ENCODE measurements around the gene TEN1.

TEN1 gene

GRCh38 chr17:75987041-75987440 lies 8.0 kb downstream of the TEN1 start:
- no peaks in the 10 kb centered on the region for H3K27me3 ChIP-seq (ENCODE audit: low read length)
- H2AFZ ChIP-seq (ENCODE audit: low read depth, low read length, severe bottlenecking) = no peak overlapping the region
- no peak overlapping the region for H3K4me2 ChIP-seq (ENCODE audit: low read depth, low read length, poor library complexity, severe bottlenecking)
- no peaks in the 10 kb centered on the region for H4K20me1 ChIP-seq (ENCODE audit: low read depth, low read length)
- no peak overlapping the region for H3K9ac ChIP-seq (ENCODE audit: low read length)
- H3F3A ChIP-seq (ENCODE audit: insufficient read depth) = no peaks in the 10 kb centered on the region
- no peaks in the 10 kb centered on the region for H3K9me3 ChIP-seq (ENCODE audit: insufficient read depth, low read length)
- H3K79me2 ChIP-seq (ENCODE audit: insufficient read depth, low read length) = no peaks in the 10 kb centered on the region
- H3K4me3 ChIP-seq (ENCODE audit: insufficient read depth, low read length, poor library complexity, severe bottlenecking) = no peak overlapping the region
- no peaks in the 10 kb centered on the region for H3K9me2 ChIP-seq (replicated peaks; ENCODE audit: insufficient read depth, low read length)
- H3K27ac ChIP-seq (ENCODE audit: low read depth, low read length) = no peak overlapping the region
- TF ChIP-seq EZH2phosphoT487 (conservative IDR thresholded peaks at IDR 0.05; ENCODE audit: low read length) = no peak
- TF ChIP-seq, protein P1, sequence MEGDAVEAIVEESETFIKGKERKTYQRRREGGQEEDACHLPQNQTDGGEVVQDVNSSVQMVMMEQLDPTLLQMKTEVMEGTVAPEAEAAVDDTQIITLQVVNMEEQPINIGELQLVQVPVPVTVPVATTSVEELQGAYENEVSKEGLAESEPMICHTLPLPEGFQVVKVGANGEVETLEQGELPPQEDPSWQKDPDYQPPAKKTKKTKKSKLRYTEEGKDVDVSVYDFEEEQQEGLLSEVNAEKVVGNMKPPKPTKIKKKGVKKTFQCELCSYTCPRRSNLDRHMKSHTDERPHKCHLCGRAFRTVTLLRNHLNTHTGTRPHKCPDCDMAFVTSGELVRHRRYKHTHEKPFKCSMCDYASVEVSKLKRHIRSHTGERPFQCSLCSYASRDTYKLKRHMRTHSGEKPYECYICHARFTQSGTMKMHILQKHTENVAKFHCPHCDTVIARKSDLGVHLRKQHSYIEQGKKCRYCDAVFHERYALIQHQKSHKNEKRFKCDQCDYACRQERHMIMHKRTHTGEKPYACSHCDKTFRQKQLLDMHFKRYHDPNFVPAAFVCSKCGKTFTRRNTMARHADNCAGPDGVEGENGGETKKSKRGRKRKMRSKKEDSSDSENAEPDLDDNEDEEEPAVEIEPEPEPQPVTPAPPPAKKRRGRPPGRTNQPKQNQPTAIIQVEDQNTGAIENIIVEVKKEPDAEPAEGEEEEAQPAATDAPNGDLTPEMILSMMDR (IDR thresholded peaks at IDR 0.05; ENCODE audit: insufficient read depth, low read length, poor library complexity, severe bottlenecking) = no peak
- no peaks in the 10 kb centered on the region for H3K36me3 ChIP-seq (ENCODE audit: low read length)

GRCh38 chr17:75991396-75991795 lies 12.4 kb downstream of the TEN1 start:
- no peaks in the 10 kb centered on the region for H3K79me2 ChIP-seq (ENCODE audit: insufficient read depth, low read length)
- TF ChIP-seq, protein P1 (IDR thresholded peaks at IDR 0.05; ENCODE audit: insufficient read depth, low read length, poor library complexity, severe bottlenecking) = no peak
- no peak for TF ChIP-seq EZH2phosphoT487 (conservative IDR thresholded peaks at IDR 0.05; ENCODE audit: low read length)
- H3K4me2 ChIP-seq (ENCODE audit: low read depth, low read length, poor library complexity, severe bottlenecking) = no peak overlapping the region
- no peak overlapping the region for H3K9ac ChIP-seq (ENCODE audit: low read length)
- no peak overlapping the region for H3K27ac ChIP-seq (ENCODE audit: low read depth, low read length)
- H3K9me3 ChIP-seq (ENCODE audit: insufficient read depth, low read length) = no peaks in the 10 kb centered on the region
- no peak overlapping the region for H2AFZ ChIP-seq (ENCODE audit: low read depth, low read length, severe bottlenecking)
- H3F3A ChIP-seq (ENCODE audit: insufficient read depth) = no peaks in the 10 kb centered on the region
- H3K36me3 ChIP-seq (ENCODE audit: low read length) = no peaks in the 10 kb centered on the region
- H3K9me2 ChIP-seq (replicated peaks; ENCODE audit: insufficient read depth, low read length) = no peaks in the 10 kb centered on the region
- H4K20me1 ChIP-seq (ENCODE audit: low read depth, low read length) = no peaks in the 10 kb centered on the region
- no peak overlapping the region for H3K4me3 ChIP-seq (ENCODE audit: insufficient read depth, low read length, poor library complexity, severe bottlenecking)
- H3K27me3 ChIP-seq (ENCODE audit: low read length) = no peaks in the 10 kb centered on the region

- Histone ChIP-seq H3F3A (ENCODE audit: insufficient read depth) (no peaks in the 10 kb centered on the region), H3K4me3 (ENCODE audit: insufficient read depth, low read length, poor library complexity, severe bottlenecking) (no peak overlapping the region), H2AFZ (ENCODE audit: low read depth, low read length, severe bottlenecking) (no peak overlapping the region), H3K9ac (ENCODE audit: low read length) (no peak overlapping the region), H3K36me3 (ENCODE audit: low read length) (no peaks in the 10 kb centered on the region), H3K79me2 (ENCODE audit: insufficient read depth, low read length) (no peaks in the 10 kb centered on the region), H3K27me3 (ENCODE audit: low read length) (no peaks in the 10 kb centered on the region), H3K27ac (ENCODE audit: low read depth, low read length) (no peak overlapping the region), H3K4me2 (ENCODE audit: low read depth, low read length, poor library complexity, severe bottlenecking) (no peak overlapping the region), H4K20me1 (ENCODE audit: low read depth, low read length) (no peaks in the 10 kb centered on the region), H3K9me2 (replicated peaks; ENCODE audit: insufficient read depth, low read length) (no peaks in the 10 kb centered on the region), H3K9me3 (ENCODE audit: insufficient read depth, low read length) (no peaks in the 10 kb centered on the region)
- TF ChIP-seq, protein P1 (IDR thresholded peaks at IDR 0.05; ENCODE audit: insufficient read depth, low read length, poor library complexity, severe bottlenecking) = no peak
- TF ChIP-seq EZH2phosphoT487 (conservative IDR thresholded peaks at IDR 0.05; ENCODE audit: low read length) = no peak
These were observed 15.8 kb downstream of the TEN1 start for GRCh38 chr17:75994802-75995370.

All from SU-DHL-6 (cell line).